Ishikawa (cell line): ENCODE measurements around the gene ZEB2.

ENCODE experiments used
- CEBPB ChIP-seq: IDR thresholded peaks from 2 replicates; pipeline ENCODE4 v1.6.1; 2012
- EP300 ChIP-seq: IDR thresholded peaks from 2 replicates; pipeline ENCODE4 v1.6.1; 2012; ENCODE audit warnings: borderline replicate concordance
- FOXM1 ChIP-seq: IDR thresholded peaks from 2 replicates; pipeline ENCODE4 v1.6.1; 2012; ENCODE audit warnings: low read depth, borderline replicate concordance
- TAF1 ChIP-seq: IDR thresholded peaks from 2 replicates; pipeline ENCODE4 v1.6.1; 2012; ENCODE audit warnings: low read depth, mild to moderate bottlenecking
- TCF12 ChIP-seq: IDR thresholded peaks from 2 replicates; pipeline ENCODE4 v1.6.1; 2012; ENCODE audit warnings: low read depth
- TEAD4 ChIP-seq: IDR thresholded peaks from 2 replicates; pipeline ENCODE4 v1.6.1; 2012
- YY1 ChIP-seq: IDR thresholded peaks from 2 replicates; pipeline ENCODE4 v1.6.1; 2012; ENCODE audit warnings: low read depth
- TF ChIP-seq, protein P1 (sequence below): IDR thresholded peaks from 2 replicates; pipeline ENCODE4 v1.6.1; 2012
- TF ChIP-seq, protein P2 (sequence below): IDR thresholded peaks from 2 replicates; pipeline ENCODE4 v1.6.1; 2012; ENCODE audit warnings: low read depth, mild to moderate bottlenecking

DNA sequence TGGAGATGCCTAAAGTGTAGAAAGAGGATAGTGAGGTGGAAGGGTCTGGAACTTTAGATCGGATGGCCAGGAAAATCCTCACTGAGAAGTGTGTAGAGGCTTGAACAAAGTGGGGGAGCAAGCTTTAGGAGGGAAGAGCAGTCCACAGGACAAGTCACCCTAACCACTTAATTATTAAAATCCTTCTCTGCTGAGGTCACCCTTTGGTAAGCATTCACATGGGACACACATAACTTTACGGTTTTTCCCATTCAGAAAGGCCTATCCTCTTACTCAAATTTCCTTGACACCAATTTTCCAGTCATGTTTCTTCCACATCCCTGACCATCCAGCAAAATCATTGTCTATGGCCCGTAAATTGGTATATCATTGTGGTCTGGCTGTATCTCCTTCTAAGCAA, 31.0 kb upstream of the ZEB2 start:
- TF ChIP-seq YY1 (no peak), EP300 (no peak), TEAD4 (no peak), CEBPB (no peak), TCF12 (no peak), FOXM1 (no peak), TAF1 (no peak)
- TF ChIP-seq, protein P1, sequence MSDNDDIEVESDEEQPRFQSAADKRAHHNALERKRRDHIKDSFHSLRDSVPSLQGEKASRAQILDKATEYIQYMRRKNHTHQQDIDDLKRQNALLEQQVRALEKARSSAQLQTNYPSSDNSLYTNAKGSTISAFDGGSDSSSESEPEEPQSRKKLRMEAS: no peak
- TF ChIP-seq, protein P2, sequence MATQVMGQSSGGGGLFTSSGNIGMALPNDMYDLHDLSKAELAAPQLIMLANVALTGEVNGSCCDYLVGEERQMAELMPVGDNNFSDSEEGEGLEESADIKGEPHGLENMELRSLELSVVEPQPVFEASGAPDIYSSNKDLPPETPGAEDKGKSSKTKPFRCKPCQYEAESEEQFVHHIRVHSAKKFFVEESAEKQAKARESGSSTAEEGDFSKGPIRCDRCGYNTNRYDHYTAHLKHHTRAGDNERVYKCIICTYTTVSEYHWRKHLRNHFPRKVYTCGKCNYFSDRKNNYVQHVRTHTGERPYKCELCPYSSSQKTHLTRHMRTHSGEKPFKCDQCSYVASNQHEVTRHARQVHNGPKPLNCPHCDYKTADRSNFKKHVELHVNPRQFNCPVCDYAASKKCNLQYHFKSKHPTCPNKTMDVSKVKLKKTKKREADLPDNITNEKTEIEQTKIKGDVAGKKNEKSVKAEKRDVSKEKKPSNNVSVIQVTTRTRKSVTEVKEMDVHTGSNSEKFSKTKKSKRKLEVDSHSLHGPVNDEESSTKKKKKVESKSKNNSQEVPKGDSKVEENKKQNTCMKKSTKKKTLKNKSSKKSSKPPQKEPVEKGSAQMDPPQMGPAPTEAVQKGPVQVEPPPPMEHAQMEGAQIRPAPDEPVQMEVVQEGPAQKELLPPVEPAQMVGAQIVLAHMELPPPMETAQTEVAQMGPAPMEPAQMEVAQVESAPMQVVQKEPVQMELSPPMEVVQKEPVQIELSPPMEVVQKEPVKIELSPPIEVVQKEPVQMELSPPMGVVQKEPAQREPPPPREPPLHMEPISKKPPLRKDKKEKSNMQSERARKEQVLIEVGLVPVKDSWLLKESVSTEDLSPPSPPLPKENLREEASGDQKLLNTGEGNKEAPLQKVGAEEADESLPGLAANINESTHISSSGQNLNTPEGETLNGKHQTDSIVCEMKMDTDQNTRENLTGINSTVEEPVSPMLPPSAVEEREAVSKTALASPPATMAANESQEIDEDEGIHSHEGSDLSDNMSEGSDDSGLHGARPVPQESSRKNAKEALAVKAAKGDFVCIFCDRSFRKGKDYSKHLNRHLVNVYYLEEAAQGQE: no peak
